SU-DHL-6 (cell line): ENCODE results near the gene HSPA1B.

ENCODE experiments used
- H2AFZ ChIP-seq: fragments of 200-600 bp; sonication (generic); 2 replicates; pipeline ENCODE4 v1.6.1; 2014; ENCODE audit warnings: low read depth, mild to moderate bottlenecking, moderate library complexity, mixed read lengths, antibody characterized with exemption, low read length; ENCODE audit not compliant: severe bottlenecking
- H3F3A ChIP-seq: fragments of 200-600 bp; shearing (Covaris generic); 2 replicates; pipeline ENCODE4 v1.6.0; 2016; ENCODE audit warnings: antibody characterized with exemption, mild to moderate bottlenecking; ENCODE audit not compliant: insufficient read depth
- H3K27ac ChIP-seq: fragments of 200-600 bp; sonication (generic); 2 replicates; pipeline ENCODE4 v1.5.1; 2016; ENCODE audit warnings: low read depth, mild to moderate bottlenecking, low read length, moderate library complexity, mixed read lengths
- H3K27me3 ChIP-seq: fragments of 200-600 bp; sonication (generic), shearing (Covaris generic); 2 replicates; pipeline ENCODE4 v1.6.0; 2014; ENCODE audit warnings: mild to moderate bottlenecking, low read length
- H3K36me3 ChIP-seq: fragments of 200-600 bp; sonication (generic); 2 replicates; pipeline ENCODE4 v1.6.1; 2014; ENCODE audit warnings: mild to moderate bottlenecking, low read length, mixed read lengths
- H3K4me2 ChIP-seq: fragments of 300-600, 200-600 bp; shearing (Covaris generic), sonication (generic); 2 replicates; pipeline ENCODE4 v1.6.0; 2014; ENCODE audit warnings: low read length, low read depth, mild to moderate bottlenecking; ENCODE audit not compliant: poor library complexity, severe bottlenecking
- H3K4me3 ChIP-seq: fragments of 200-600 bp; sonication (generic); 2 replicates; pipeline ENCODE4 v1.5.1; 2014; ENCODE audit warnings: antibody characterized with exemption, low read length, mild to moderate bottlenecking, mixed read lengths; ENCODE audit not compliant: insufficient read depth, poor library complexity, severe bottlenecking
- H3K79me2 ChIP-seq: fragments of 200-600 bp; sonication (generic); 2 replicates; pipeline ENCODE4 v1.6.1; 2014; ENCODE audit warnings: mild to moderate bottlenecking, low read length, moderate library complexity; ENCODE audit not compliant: insufficient read depth
- H3K9ac ChIP-seq: fragments of 200-600 bp; sonication (generic); 2 replicates; pipeline ENCODE4 v1.7.0; 2014; ENCODE audit warnings: mild to moderate bottlenecking, low read length
- H3K9me2 ChIP-seq: fragments of 200-600 bp; sonication (generic); replicated peaks from 2 replicates; pipeline ENCODE4 v1.6.1; 2014; ENCODE audit warnings: low read length; ENCODE audit not compliant: insufficient read depth
- H3K9me3 ChIP-seq: fragments of 200-600 bp; sonication (generic); 2 replicates; pipeline ENCODE4 v1.6.1; 2014; ENCODE audit warnings: low read length, mixed read lengths; ENCODE audit not compliant: insufficient read depth
- H4K20me1 ChIP-seq: fragments of 200-600 bp; sonication (generic); 2 replicates; pipeline ENCODE4 v1.6.1; 2014; ENCODE audit warnings: low read depth, mild to moderate bottlenecking, antibody characterized with exemption, low read length, moderate library complexity, mixed read lengths
- CTCF ChIP-seq: fragments of 200-600 bp; sonication (generic); IDR thresholded peaks from one replicate; pipeline ENCODE4 v1.5.1; 2017; ENCODE audit warnings: antibody characterized with exemption, mild to moderate bottlenecking, low read length, moderate library complexity; ENCODE audit not compliant: insufficient read depth, poor library complexity, severe bottlenecking
- EZH2phosphoT487 ChIP-seq: fragments of 200-600 bp; sonication (generic), shearing (Covaris generic); conservative IDR thresholded peaks from 2 replicates; pipeline ENCODE4 v1.6.1; 2018; ENCODE audit warnings: mild to moderate bottlenecking, antibody characterized with exemption, low read length, moderate library complexity, mixed read lengths

Gene HSPA1B

DNA sequence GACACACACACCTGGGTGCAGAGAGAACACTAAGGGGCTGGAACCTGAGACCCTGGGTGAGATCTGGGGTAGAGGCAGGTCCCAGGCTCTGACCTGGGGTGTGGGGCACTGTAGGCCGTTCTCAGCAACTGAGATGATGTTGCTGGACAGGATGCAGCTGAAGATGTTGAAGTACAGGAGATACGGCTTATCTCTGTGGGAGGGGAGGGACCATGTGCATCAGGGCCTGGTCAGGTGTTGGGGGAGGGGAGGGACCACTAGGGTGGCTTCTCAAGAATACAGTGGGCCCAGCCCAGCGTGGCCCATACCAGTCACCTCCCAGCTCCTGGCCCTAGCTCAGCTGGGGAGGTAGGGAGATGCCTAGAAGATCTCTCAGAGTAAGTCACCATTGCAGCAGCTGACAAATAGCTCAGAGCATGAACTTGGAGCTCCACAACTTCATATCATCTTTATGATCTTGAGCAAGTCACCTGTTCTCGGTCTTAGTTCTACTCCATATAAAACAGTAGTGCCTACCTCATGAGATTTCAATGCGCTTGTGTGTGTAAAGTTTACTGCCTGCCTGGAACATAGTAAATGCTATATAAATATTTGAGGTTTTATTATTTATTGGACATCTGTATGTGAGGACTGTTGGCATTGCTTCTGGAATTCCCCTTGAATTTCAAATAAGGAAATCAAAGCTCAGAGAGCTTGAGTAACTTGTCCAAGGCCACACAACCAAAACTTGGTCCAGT is 47.5 kb downstream of the HSPA1B start:
- Histone ChIP-seq H3K4me2 (no peak overlapping the region), H3F3A (no peaks in the 10 kb centered on the region), H4K20me1 (no peaks in the 10 kb centered on the region), H3K27me3 (no peaks in the 10 kb centered on the region), H2AFZ (no peak overlapping the region), H3K9me3 (no peaks in the 10 kb centered on the region), H3K9me2 (no peaks in the 10 kb centered on the region), H3K79me2 (no peaks in the 10 kb centered on the region), H3K9ac (no peak overlapping the region), H3K27ac (no peak overlapping the region), H3K4me3 (no peak overlapping the region), H3K36me3 (no peaks in the 10 kb centered on the region)
- TF ChIP-seq EZH2phosphoT487 (no peak), CTCF (no peak)

DNA sequence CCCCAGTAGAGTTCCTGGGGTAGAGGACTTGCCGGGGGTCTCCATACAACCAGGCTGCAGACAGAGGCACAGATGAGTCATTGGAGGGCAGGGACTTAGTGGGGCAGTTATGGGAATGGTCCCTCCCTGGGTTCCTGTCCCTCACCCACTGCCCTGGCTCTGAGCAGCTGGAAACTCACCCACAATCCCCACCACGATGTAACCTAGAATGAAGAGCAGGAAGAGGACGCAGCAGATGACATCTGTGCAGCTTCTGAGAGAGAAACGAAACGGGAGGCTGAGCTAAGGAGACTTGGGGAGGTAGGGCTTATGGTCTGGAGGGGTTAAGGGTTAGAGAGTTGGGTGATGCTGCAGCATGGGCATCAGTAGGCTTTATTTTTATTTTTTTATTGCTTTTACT is 48.3 kb downstream of the HSPA1B start:
- H3K9ac ChIP-seq, result no peak overlapping the region
- no peak overlapping the region for H2AFZ ChIP-seq
- no peaks in the 10 kb centered on the region for H3K36me3 ChIP-seq
- H3K4me3 ChIP-seq, result no peak overlapping the region
- H3K27ac ChIP-seq, result no peak overlapping the region
- H4K20me1 ChIP-seq, result no peaks in the 10 kb centered on the region
- no peaks in the 10 kb centered on the region for H3K79me2 ChIP-seq
- no peaks in the 10 kb centered on the region for H3K9me2 ChIP-seq
- no peak for TF ChIP-seq EZH2phosphoT487
- no peak for TF ChIP-seq CTCF
- H3K4me2 ChIP-seq, result no peak overlapping the region
- H3K9me3 ChIP-seq, result no peaks in the 10 kb centered on the region
- no peaks in the 10 kb centered on the region for H3K27me3 ChIP-seq
- H3F3A ChIP-seq, result no peaks in the 10 kb centered on the region

DNA sequence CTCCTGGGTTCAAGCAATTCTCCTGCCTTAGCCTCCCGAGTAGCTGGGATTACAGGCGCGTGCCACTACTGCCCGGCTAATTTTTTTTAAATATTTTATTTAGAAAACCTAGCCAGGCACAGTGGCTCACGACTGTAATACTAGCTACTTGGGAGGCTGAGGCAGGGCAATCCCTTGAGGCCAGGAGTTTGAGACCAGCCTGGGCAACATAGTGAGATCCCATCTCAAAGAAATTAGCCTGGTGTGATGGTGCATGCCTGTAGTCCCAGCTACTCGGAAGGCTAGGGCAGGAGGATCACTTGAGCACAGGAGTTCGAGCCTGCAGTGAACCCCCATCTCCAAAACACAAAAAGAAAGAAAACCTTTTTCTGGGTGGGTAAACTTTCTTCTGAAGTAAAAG is 48.8 kb downstream of the HSPA1B start:
- Histone ChIP-seq H3K4me3 (no peak overlapping the region), H3K9ac (no peak overlapping the region), H3K27ac (no peak overlapping the region), H3K79me2 (no peaks in the 10 kb centered on the region), H4K20me1 (no peaks in the 10 kb centered on the region), H3K9me3 (no peaks in the 10 kb centered on the region), H2AFZ (no peak overlapping the region), H3K4me2 (no peak overlapping the region), H3K27me3 (no peaks in the 10 kb centered on the region), H3K9me2 (no peaks in the 10 kb centered on the region), H3F3A (no peaks in the 10 kb centered on the region), H3K36me3 (no peaks in the 10 kb centered on the region)
- no peak for TF ChIP-seq EZH2phosphoT487

GRCh38 chr6:31877125-31877650 is 49.6 kb downstream of the HSPA1B start:
- H3K27ac ChIP-seq, result no peak overlapping the region
- no peak overlapping the region for H2AFZ ChIP-seq
- H3K9me2 ChIP-seq, result no peaks in the 10 kb centered on the region
- H3K36me3 ChIP-seq, result no peaks in the 10 kb centered on the region
- no peak overlapping the region for H3K4me3 ChIP-seq
- H3F3A ChIP-seq, result no peaks in the 10 kb centered on the region
- H3K79me2 ChIP-seq, result no peaks in the 10 kb centered on the region
- no peaks in the 10 kb centered on the region for H3K9me3 ChIP-seq
- no peak overlapping the region for H3K9ac ChIP-seq
- TF ChIP-seq CTCF (no peak), EZH2phosphoT487 (no peak)
- no peaks in the 10 kb centered on the region for H4K20me1 ChIP-seq
- H3K4me2 ChIP-seq, result no peak overlapping the region
- H3K27me3 ChIP-seq, result no peaks in the 10 kb centered on the region
